CD14-positive monocyte (primary cell): ENCODE data around the gene GPR68. TPM values are rescaled to one million over a fixed set of nuclear protein-coding genes. Genes with fewer than 3 reads are reported as not detected.

Experiments used
- DNase-seq, 3 donors: peaks; one replicate each; pipeline ENCODE4 v3.0.0-alpha.2; 2011 to 2022
- H2AFZ ChIP-seq: 2 replicates; pipeline ENCODE4 v1.6.0; 2012; ENCODE audit warnings: mild to moderate bottlenecking, low read depth, low read length, inconsistent platforms; ENCODE audit not compliant: insufficient read depth, poor library complexity, severe bottlenecking
- H3K27ac ChIP-seq, 2 donors: 1 replicate in 1 of 2; 2 replicates in 1 of 2; pipeline ENCODE4 v1.5.1; 2012 to 2013; ENCODE audit warnings: low read length in 2 of 2, control low read depth in 1 of 2, inconsistent platforms in 1 of 2, low read depth in 1 of 2, mild to moderate bottlenecking in 1 of 2
- H3K27me3 ChIP-seq, 2 donors: one replicate each; pipeline versions ENCODE4 v1.6.0 to v1.6.1; 2011 to 2013; ENCODE audit warnings: low read length in 2 of 2; ENCODE audit not compliant: control insufficient read depth in 2 of 2, insufficient read depth in 2 of 2
- H3K36me3 ChIP-seq, 2 donors: replicated peaks in 1 of 2; 1 replicate in 1 of 2; 2 replicates in 1 of 2; pipeline versions ENCODE4 v1.5.1 to v1.6.1; 2012 to 2013; ENCODE audit warnings: low read length in 2 of 2, control low read depth in 1 of 2, inconsistent platforms in 1 of 2, mild to moderate bottlenecking in 1 of 2; ENCODE audit not compliant: insufficient read depth in 2 of 2, control insufficient read depth in 1 of 2
- H3K4me1 ChIP-seq, 2 donors: 1 replicate in 1 of 2; 2 replicates in 1 of 2; pipeline versions ENCODE4 v1.5.1 to v1.6.1; 2012 to 2013; ENCODE audit warnings: low read length in 2 of 2, control low read depth in 1 of 2, inconsistent platforms in 1 of 2, mild to moderate bottlenecking in 1 of 2, moderate library complexity in 1 of 2; ENCODE audit not compliant: insufficient read depth in 2 of 2, control insufficient read depth in 1 of 2
- H3K4me2 ChIP-seq: replicated peaks from 2 replicates; pipeline ENCODE3; 2012; ENCODE audit warnings: low read length, moderate library complexity, mild to moderate bottlenecking; ENCODE audit not compliant: poor library complexity, severe bottlenecking; ENCODE audit errors: extremely low read depth
- H3K4me3 ChIP-seq, 3 experiments: fragments of 200-600 bp in 1 of 3; sonication (generic) in 1 of 3; replicated peaks in 1 of 3; 1 replicate in 2 of 3; 2 replicates in 1 of 3; pipeline ENCODE4 v1.5.1; 2011 to 2013; ENCODE audit warnings: low read length in 3 of 3, mild to moderate bottlenecking in 3 of 3, control low read depth in 2 of 3, low read depth in 2 of 3, inconsistent platforms in 1 of 3, moderate library complexity in 1 of 3
- H3K79me2 ChIP-seq: 2 replicates; pipeline ENCODE4 v1.6.0; 2012; ENCODE audit warnings: mild to moderate bottlenecking, control low read depth, inconsistent platforms, low read length, moderate library complexity; ENCODE audit not compliant: insufficient read depth
- H3K9ac ChIP-seq: 2 replicates; pipeline ENCODE4 v1.6.0; 2017; ENCODE audit warnings: low read length, mild to moderate bottlenecking; ENCODE audit not compliant: insufficient read depth, poor library complexity, severe bottlenecking
- H3K9me3 ChIP-seq, 2 donors: replicated peaks in 1 of 2; 1 replicate in 1 of 2; 2 replicates in 1 of 2; pipeline versions ENCODE4 v1.5.1 to v1.6.1; 2012 to 2013; ENCODE audit warnings: low read length in 2 of 2, control low read depth in 1 of 2; ENCODE audit not compliant: control insufficient read depth in 1 of 2, insufficient read depth in 1 of 2
- H4K20me1 ChIP-seq: 2 replicates; pipeline ENCODE4 v1.6.0; 2012; ENCODE audit warnings: mild to moderate bottlenecking, low read length, control low read depth, moderate library complexity; ENCODE audit not compliant: insufficient read depth
- H3K27ac Mint-ChIP-seq, 7 donors: one replicate each; pipeline ENCODE4 v1.8.0; 2020; ENCODE audit warnings: mild to moderate bottlenecking in 7 of 7, mixed read lengths in 7 of 7, moderate library complexity in 6 of 7, inconsistent platforms in 2 of 7
- H3K27me3 Mint-ChIP-seq, 3 donors: one replicate each; pipeline ENCODE4 v1.8.0; 2021 to 2022; ENCODE audit warnings: low read depth in 3 of 3, mild to moderate bottlenecking in 3 of 3, mixed read lengths in 3 of 3, moderate library complexity in 3 of 3, inconsistent platforms in 1 of 3
- H3K36me3 Mint-ChIP-seq, 2 donors: one replicate each; pipeline ENCODE4 v1.8.0; 2020; ENCODE audit warnings: mixed read lengths in 2 of 2, inconsistent platforms in 1 of 2, mild to moderate bottlenecking in 1 of 2
- H3K4me1 Mint-ChIP-seq: one replicate; pipeline ENCODE4 v1.8.0; 2020; ENCODE audit warnings: mild to moderate bottlenecking, mixed read lengths
- H3K4me3 Mint-ChIP-seq, 2 donors: one replicate each; pipeline ENCODE4 v1.8.0; 2020; ENCODE audit warnings: mild to moderate bottlenecking in 2 of 2, mixed read lengths in 2 of 2, moderate library complexity in 1 of 2
- H3K9me3 Mint-ChIP-seq, 7 donors: one replicate each; pipeline ENCODE4 v1.8.0; 2020 to 2022; ENCODE audit warnings: mixed read lengths in 7 of 7, mild to moderate bottlenecking in 6 of 7, moderate library complexity in 6 of 7, inconsistent platforms in 2 of 7
- WGBS: methylation state at CpG from one replicate; pipeline ENCODE4 v1.1.5; 2013; ENCODE audit warnings: missing lambda C conversion rate; ENCODE audit not compliant: insufficient coverage; 5-methylcytosine and 5-hydroxymethylcytosine counted together
- intact Hi-C, 2 donors: fragments of 100-400 bp; cut with micrococcal nuclease; formaldehyde crosslinking; loops; one replicate each; pipeline versions ENCODE4 v1.15.0 to v1.15.1; 2023
- polyA plus RNA-seq, 3 donors: library from polyadenylated mRNA; depleted of rRNA in 1 of 3; unstranded in 2 of 3; stranded (reverse) in 1 of 3; fragments of 300-500 nt in 2 of 3; fragments of >200 nt in 1 of 3; fragmentation: Illumina TruSeq in 2 of 3; gene quantifications; 1 replicate in 2 of 3; 2 replicates in 1 of 3; pipeline ENCODE4 v1.2.3, GENCODE V29; 2012 to 2021
- TF ChIP-seq, protein P1 (sequence below): fragments of 200-600 bp; IDR thresholded peaks from one replicate; pipeline ENCODE4 v1.8.0; 2022; ENCODE audit warnings: antibody characterized with exemption, mild to moderate bottlenecking

Gene GPR68
- polyA plus RNA-seq, 3 donors, result 0.05 to 0.07 TPM; not detected in 1

DNA sequence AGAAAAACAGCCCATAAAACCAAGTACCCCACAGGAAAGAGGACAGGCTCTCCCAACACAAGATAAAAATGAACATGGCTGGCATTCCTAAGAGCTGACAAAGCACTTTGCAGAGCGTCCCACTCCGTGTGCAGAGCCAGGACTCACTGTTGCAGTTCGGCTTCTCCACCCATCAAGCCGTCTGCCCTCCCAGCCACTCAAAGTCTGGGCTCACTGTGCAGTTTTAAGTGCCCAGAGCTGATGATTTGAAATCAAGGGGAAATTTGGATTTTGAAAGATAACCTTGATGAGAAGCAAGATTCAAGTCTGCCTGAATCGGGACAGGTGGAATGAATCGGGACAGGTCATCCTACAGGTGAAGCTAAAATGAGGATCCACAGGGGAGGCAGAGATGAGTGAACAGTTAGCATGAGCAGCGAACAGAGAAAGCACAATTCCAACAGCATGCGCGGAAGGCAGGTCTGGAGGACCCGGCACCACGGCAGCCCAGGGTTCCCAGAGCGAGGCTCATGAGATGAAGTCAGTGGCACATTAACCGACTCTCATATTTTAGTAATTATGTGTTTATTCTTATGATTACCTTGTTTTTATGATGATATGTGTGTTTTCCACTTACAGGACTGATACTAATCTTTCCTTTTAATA, 39.8 kb upstream of the GPR68 start:
- H3K4me1 ChIP-seq, result no peaks in the 10 kb centered on the region
- H3K79me2 ChIP-seq, result no peaks in the 10 kb centered on the region
- H3K4me3 Mint-ChIP-seq, result no peak overlapping the region
- peak overlapping the region in 1 of 7 donors; percentile 26 for H3K27ac Mint-ChIP-seq
- peaks cover 70% of the 10 kb centered on the region for H4K20me1 ChIP-seq
- no peaks in the 10 kb centered on the region for H3K4me1 Mint-ChIP-seq
- H3K27ac ChIP-seq, result no peak overlapping the region
- intact Hi-C loops, result loop anchor here (10.0 kb wide), 2 partner anchors 49 to 389 kb away; no protein-coding TSS in a partner anchor
- H3K9ac ChIP-seq, result no peak overlapping the region
- peaks cover 89 to 99% of the 10 kb centered on the region in 2 donors for H3K36me3 Mint-ChIP-seq
- DNase-seq, result no peak
- H2AFZ ChIP-seq, result no peak overlapping the region
- H3K9me3 ChIP-seq, result no peaks in the 10 kb centered on the region
- WGBS, result 97% methylated on average over 5 of the region's 13 CpGs
- H3K27me3 ChIP-seq, result no peaks in the 10 kb centered on the region
- TF ChIP-seq, protein P1, sequence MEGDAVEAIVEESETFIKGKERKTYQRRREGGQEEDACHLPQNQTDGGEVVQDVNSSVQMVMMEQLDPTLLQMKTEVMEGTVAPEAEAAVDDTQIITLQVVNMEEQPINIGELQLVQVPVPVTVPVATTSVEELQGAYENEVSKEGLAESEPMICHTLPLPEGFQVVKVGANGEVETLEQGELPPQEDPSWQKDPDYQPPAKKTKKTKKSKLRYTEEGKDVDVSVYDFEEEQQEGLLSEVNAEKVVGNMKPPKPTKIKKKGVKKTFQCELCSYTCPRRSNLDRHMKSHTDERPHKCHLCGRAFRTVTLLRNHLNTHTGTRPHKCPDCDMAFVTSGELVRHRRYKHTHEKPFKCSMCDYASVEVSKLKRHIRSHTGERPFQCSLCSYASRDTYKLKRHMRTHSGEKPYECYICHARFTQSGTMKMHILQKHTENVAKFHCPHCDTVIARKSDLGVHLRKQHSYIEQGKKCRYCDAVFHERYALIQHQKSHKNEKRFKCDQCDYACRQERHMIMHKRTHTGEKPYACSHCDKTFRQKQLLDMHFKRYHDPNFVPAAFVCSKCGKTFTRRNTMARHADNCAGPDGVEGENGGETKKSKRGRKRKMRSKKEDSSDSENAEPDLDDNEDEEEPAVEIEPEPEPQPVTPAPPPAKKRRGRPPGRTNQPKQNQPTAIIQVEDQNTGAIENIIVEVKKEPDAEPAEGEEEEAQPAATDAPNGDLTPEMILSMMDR, result no peak
- H3K4me2 ChIP-seq, result no peak overlapping the region
- H3K9me3 Mint-ChIP-seq, result no peaks in the 10 kb centered on the region
- H3K36me3 ChIP-seq, result peaks cover 99% of the 10 kb centered on the region in 2 donors
- no peak overlapping the region for H3K4me3 ChIP-seq
- no peaks in the 10 kb centered on the region for H3K27me3 Mint-ChIP-seq

- Histone ChIP-seq H3K27ac (no peak overlapping the region), H3K79me2 (no peaks in the 10 kb centered on the region), H3K27me3 (no peaks in the 10 kb centered on the region), H3K4me1 (no peaks in the 10 kb centered on the region), H3K4me2 (no peak overlapping the region), H3K9me3 (no peaks in the 10 kb centered on the region), H4K20me1 (peaks cover 65% of the 10 kb centered on the region), H3K4me3 (no peak overlapping the region), H3K9ac (no peak overlapping the region), H3K36me3 (peaks cover 99 to 100% of the 10 kb centered on the region in 2 donors), H2AFZ (no peak overlapping the region)
- DNase-seq, result no peak
- TF ChIP-seq, protein P1, result no peak
- WGBS, result 90% methylated on average over 2 of the region's 4 CpGs
- no peak overlapping the region for H3K4me3 Mint-ChIP-seq
- peak overlapping the region in 2 of 7 donors; percentile 25 to 76 for H3K27ac Mint-ChIP-seq
- intact Hi-C loops, result loop anchor here (10.0 kb wide), 2 partner anchors 49 to 389 kb away; no protein-coding TSS in a partner anchor
- no peaks in the 10 kb centered on the region for H3K9me3 Mint-ChIP-seq
- no peaks in the 10 kb centered on the region for H3K27me3 Mint-ChIP-seq
- peaks cover 87 to 99% of the 10 kb centered on the region in 2 donors for H3K36me3 Mint-ChIP-seq
- H3K4me1 Mint-ChIP-seq, result no peaks in the 10 kb centered on the region
These were observed 39.2 kb upstream of the GPR68 start for GRCh38 chr14:91283666-91284065.
